ENCODE results near the gene ALAD.
"Not testable (repeated sequence)": the region's sequence is repeated elsewhere in the genome, so short reads cannot be mapped to it uniquely, and the experiment has no call there.

ALAD gene

GRCh38 chr9:113372059-113372458, 29.0 kb downstream of the ALAD start:
- no peak for DNase-seq

DNA sequence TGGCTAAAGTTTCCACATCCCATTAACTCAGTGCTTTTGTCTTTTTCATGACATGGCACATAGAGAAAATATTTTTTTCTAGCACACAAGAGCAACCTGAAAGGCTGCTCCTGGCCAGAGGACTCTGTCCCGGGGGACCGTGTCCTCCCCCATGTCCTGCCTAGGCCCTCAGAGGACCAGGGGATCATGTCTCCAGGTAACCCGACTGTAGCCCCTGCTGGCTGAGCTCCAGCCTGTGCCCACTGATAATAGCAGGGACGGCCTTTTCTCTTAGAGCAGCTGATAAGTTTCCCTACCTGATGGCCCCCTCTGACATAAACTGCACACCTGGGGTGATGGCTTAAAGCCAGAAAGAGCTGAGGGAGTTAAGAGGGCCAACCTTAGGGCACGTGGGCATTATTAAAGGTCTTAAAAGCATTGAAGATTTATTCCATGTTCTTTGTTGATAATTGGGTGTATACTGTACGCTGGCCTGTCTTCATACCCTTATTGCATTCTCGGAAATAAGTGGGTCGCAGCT, 30.2 kb downstream of the ALAD start:
- no peak for DNase-seq

GRCh38 chr9:113369855-113370140, 31.3 kb downstream of the ALAD start:
- DNase-seq = no peak

GRCh38 chr9:113368982-113369854, 31.9 kb downstream of the ALAD start:
- DNase-seq = no peak

DNA sequence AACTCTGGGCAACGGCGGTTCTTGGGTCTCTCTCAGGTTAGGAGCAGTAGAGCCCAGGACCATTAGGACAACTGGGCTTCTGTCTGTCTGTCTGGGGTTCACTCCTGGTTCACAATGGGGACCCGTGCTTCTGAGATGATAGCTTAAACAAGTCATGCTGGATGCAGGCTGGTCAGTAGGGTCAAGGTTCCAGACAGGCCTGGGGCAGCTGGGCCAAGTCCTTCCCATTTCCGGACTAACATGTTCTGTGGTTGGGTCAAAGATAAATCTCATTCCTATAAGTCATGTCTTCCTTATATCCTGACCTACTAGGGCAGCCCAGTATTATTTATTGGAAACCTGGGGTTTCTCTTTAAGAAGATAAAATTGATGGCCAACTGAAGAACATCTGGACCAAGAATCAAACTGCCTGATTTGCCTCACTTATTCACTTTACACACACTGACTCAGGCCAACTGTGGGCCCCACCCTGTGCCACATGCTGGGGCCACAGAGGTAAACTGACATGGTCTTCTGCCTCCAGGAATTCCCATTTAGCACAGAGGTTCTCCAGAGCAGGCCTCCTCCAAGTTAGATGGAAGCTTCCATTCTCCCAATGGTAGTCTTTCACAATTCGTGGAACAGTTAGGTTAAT, 32.6 kb downstream of the ALAD start:
- DNase-seq = no peak

DNA sequence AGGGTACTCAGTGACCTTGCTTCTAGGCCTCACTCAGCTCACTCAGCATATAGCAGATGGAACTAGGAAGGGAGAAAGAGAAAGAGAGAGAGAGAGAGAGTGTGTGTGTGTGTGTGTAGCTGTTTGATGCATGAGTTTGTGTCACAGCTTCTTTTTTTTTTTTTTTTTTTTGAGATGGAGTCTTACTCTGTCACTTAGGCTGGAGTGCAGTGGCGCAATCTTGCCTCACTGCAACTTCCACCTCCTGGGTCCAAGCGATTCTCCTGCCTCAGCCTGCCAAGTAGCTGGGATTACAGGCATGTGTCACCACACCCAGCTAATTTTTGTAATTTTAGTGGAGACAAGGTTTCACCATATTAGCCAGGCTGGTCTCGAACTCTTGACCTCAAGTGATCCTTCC, 35.4 kb downstream of the ALAD start:
- DNase-seq = not testable (repeated sequence)

DNA sequence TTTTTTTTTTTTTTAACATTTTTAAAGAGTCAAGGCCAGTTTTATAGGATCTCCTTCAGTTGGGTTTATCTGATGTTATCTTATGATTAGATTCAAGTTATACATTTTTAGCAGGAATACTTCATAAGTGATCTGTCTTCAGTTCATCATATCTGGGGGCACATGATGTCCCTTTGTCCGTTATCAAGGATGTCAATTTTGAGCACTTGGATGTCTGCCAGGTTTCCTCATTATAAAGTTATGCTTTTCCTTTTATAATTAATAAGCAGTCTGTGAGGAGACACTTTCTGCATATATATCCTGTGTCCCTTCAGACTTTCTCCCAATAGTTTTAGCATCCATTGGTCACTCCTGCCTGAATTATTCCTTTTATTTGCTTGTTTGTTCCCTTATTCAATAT, 36.1 kb downstream of the ALAD start:
- no peak for DNase-seq

DNA sequence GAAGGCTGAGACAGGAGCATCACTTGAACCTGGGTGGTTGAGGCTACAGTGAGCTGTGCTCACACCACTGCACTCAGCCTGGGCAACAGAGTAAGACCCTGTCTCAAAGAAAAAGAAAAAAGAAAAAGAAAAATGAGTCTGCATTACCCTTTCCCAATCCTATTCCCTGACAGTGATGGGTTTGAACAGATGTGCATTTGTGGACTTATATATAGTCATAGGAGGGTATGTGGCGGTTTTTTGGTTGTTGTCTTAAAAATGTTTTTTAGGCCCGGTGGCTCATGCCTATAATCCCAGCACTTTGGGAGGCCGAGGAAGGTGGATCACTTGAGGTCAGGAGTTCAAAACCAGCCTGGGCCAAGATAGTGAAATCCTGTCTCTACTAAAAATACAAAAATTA, 37.7 kb downstream of the ALAD start:
- DNase-seq = no peak

DNA sequence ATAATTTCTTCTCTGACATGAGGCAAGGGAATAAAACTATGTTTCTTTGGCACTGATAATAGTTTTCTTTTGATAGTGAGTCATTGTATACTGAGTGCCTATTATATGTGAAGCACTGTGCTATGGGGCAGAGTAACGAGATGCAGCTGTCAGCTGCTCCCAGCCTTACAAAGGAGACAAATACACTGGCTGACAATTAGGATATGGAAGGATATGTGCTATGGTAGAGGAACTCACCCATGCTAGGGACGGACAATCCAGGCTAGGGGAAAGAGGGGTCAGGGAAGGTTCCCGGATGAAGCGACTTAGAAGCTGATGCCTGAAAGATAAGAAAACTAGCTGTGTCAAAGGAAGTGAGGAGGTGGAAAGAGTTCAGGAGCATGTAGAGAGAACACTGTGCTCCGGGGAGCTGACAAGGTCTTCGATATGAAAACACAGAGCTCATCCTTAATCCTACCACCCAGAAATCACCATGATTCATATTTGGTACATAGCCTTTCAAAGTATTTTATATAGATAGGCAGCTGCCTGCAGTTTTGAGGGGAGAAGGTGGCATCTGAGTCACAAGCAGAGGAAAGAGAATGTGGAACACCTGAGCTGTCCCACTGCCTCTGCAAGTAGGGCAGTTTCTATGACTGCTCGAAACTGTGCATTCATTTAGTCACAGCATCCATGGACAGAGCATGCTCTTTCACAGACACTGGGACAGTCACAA, 39.6 kb downstream of the ALAD start:
- DNase-seq = no peak

DNA sequence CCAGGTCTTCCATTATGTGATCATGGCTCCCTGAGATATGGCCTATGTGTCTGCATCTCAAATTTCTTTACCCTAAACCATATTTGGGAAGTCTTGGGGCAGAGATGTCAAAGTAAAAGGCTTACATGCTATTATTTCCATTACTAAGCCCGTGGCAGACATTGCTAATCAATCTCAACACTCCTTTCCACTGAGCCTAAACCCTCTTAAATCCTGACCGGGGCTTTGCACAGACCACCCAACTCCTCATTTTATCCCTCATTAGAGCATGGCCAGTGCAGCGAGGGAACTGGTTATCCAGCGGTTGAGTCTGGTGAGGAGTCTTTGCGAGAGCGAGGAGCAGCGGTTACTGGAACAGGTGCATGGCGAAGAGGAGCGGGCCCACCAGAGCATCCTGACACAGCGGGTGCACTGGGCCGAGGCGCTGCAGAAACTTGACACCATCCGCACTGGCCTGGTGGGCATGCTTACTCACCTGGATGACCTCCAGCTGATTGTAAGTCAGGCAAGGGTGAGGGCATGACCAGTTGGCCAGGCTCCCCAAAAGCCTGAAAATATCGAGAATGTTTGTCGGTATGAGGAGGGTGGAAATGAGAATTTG, 40.7 kb downstream of the ALAD start:
- DNase-seq = no peak

GRCh38 chr9:113359385-113359784, 41.7 kb downstream of the ALAD start:
- no peak for DNase-seq

GRCh38 chr9:113356686-113357292, 44.3 kb downstream of the ALAD start:
- DNase-seq = no peak

DNA sequence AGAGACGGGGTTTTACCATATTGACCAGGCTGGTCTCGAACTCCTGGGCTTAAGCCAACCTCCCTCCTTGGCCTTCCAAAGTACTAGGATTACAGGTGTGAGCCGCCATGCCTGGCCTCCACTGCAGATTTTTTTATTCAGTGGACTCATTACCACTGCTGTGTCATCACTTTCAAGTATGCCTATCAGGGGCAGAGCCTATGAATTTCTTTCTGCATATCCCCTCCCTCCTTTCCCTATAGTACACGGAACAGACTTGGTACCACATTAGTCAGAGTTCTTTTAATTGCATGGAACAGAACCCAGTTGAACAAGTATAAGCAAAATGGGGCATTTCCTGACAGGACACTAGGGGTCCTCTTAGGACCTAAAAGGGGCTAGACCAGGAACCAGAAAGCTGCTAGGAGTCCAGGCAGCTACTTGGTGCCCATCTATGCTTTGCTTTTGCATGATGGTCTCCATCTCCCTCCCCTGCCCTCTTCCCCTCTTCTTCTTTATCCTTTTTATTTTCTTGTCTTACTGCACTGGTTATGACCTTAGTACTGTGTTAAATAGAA, 46.0 kb downstream of the ALAD start:
- no peak for DNase-seq

DNA sequence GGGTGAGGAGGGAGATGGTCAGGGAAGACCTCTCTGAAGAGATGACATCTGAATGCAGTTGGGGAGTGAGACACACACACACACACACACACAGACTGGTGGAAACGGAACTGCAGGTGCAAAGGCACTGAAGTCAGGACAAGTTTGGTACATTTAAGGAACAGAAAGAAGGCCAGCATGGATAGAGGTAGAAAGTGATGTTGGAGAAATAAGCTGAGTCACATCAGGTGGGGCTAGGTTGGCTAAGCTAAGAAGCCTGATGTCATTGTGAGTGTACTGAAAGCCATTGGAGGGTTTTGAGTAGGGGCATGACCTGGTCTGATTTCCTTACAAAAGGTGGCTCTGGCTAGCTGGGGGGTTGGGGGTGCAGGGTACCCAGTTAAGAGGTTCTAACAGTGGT, 48.7 kb downstream of the ALAD start:
- DNase-seq = no peak

GRCh38 chr9:113352006-113352405, 49.1 kb downstream of the ALAD start:
- no peak for DNase-seq

GRCh38 chr9:113350937-113351336, 50.1 kb downstream of the ALAD start:
- peak; percentile 76 for DNase-seq

DNA sequence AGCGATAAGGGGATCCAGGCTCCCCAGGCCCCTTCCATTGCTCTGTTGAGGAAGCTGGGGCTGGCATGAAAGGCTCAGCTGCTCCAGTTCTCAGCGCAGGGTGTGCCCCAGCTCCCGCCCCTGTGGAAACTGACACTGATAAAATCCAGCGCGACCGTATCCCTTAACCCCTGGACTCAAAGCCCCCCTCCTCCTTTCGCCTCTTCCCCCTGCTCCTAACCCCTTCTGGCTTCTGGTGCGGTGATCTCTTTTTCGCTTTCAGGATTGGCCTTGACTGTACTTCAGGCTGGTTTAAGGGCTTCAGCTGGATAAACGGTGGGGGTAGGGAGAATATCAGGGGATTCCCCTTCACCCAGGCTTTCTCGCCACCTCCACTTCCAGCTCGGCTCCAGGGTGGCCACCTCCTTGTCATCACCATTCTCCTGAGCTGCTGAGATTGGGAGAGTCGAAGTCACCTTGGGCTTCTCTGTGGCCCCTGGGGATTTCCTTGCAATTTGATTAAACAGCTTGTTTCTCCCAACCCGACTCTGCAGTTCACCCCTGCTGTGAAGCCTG, 50.9 kb downstream of the ALAD start:
- peak; percentile 50 for DNase-seq

DNA sequence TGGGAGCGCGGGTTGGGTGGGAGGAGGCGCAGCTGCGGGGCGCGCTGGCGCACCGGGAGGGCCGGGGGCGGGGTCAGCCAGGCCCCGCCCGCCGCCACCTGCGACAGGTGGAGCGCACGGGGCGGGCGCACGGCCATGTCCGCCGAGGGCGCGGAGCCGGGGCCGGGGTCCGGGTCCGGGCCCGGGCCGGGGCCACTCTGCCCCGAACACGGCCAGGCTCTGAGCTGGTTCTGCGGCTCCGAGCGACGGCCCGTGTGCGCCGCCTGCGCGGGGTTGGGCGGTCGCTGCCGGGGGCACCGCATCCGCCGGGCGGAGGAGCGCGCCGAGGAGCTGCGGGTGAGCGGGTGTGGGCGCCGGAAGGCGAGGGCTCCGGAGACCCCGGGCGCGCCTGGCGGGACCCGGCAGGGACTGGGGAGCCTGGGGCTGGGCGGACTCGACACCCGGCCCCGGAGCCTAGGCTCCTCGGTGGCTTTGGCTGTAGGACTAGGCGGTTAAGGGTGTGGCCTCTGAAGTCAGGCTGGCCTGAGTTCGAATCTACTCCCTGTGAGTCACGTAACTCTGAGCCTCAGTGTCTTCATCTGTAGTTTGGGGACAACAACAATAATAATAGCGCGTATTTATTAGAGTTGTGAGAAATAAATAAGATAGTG, 51.5 kb downstream of the ALAD start, which contains the start of gene BSPRY:
Gene BSPRY, plus strand, starts transcription at position 97 of the 650 bp plus-strand sequence. Its CDS starts 39 bp downstream, at position 136.
- peak; percentile 61 for DNase-seq

DNA sequence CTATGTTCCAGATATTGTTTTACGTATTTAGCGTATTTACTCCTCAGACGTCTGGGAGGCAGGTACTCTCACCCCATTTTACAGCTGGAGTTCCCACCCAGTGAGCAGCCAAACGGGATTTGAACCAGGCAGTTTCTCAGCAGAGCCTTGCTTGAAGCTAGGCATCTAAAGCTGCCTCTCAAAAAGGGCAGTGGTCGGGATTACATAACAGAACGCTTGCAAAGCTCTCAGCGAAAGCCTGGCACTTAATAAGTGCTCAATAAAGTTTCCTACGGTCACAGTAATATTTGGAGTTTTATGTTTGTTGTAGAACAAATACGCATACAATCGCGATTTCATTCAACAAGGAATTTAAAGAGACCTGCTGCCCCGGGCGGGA, 52.0 kb downstream of the ALAD start:
- no peak for DNase-seq

DNA sequence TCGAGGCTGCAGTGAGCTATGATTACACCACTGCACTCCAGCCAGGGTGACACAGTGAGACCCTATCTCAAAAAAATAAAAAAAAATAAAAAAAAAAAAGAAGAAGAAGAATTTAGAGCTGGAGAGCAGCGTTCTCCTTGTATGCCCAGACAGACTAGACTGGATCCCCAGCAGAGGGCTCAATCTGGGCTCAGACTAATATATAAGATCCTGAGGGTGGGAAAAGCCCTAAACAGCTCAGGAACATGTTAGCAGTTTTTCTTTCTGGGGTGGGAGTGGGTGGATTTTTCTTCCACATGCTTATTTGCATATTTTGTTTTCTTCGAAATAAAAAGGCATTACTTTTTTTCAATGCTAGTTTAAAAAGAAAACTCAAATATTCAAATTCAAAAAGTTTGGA, 52.6 kb downstream of the ALAD start:
- no peak for DNase-seq

DNA sequence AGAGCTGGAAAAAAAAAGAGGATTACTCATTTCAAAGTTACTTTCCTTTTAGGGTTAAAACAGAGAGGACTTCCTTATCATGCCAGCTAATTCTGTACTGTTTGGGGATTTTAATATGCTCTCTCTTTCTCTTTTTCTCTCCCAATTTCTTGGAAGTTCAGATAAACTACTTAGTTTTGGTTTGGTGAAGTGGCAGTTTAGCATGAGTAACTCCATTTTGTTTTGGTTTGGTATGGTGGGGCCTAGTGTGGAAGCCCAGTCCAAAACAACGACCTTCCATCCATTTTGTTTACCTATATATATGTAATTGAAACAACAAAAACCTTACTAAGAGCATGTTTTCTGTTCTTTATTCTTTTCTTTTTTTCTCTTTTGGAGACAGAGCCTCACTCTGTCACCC, 55.4 kb downstream of the ALAD start:
- no peak for DNase-seq

- DNase-seq = no peak
These were observed 55.9 kb downstream of the ALAD start for GRCh38 chr9:113345190-113345589.

Data from activated CD4-positive, alpha-beta T cell treated with anti-CD3 and anti-CD28 coated beads, Interleukin-2, amount 50 U/mL, for 16 hours (primary cell).